Hematopoietic multipotent progenitor cell (in vitro differentiated cells): ENCODE results near the gene SAMD4A. TPM values are rescaled to one million over a fixed set of nuclear protein-coding genes. Genes with fewer than 3 reads are reported as not detected.
"Not testable (repeated sequence)": the region's sequence is repeated elsewhere in the genome, so short reads cannot be mapped to it uniquely, and the experiment has no call there.

Experiments used
- DNase-seq, 3 donors: peaks; one replicate each; pipeline ENCODE4 v3.0.0-alpha.2; 2011 to 2015; ENCODE audit warnings: low read depth in 2 of 3, low spot score in 2 of 3
- total RNA-seq: library from RNA; depleted of rRNA; stranded (reverse); fragments of >200 nt; gene quantifications from one replicate; pipeline ENCODE4 v1.2.3, GENCODE V29; 2012

Gene SAMD4A
- total RNA-seq, 1 donor = 2.7 TPM

DNA sequence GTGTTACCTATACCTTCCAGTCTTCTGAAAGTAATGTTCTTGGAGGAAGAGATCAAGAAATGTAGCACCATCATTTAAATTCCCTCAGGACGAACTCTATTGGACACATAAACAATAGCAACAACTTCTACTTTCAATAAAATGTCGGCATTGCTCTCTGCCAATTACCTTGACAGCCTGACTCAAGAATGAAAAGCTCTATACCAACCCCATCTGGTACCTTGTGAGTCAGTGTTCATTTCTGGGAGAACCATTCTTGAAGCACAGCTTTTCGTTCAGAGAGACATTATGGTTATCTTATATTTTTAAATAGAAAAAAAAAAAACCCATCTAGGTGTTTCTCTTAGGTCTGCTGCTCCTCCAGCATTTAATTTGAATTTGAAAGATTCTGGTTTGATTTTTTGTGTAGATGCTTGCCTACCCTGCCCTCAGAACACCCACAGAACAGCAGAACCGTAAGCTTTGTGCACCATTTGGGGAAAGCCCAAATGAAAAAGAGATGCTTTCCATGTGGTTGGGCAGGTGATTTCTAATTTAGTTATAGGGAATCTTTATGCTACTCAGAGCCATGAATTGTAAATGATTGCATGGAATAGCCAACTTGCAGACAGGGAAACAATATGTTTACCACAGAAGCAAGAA is 156.0 kb downstream of the SAMD4A start:
- peak in 2 of 3 donors; percentile 55 to 83 for DNase-seq

DNA sequence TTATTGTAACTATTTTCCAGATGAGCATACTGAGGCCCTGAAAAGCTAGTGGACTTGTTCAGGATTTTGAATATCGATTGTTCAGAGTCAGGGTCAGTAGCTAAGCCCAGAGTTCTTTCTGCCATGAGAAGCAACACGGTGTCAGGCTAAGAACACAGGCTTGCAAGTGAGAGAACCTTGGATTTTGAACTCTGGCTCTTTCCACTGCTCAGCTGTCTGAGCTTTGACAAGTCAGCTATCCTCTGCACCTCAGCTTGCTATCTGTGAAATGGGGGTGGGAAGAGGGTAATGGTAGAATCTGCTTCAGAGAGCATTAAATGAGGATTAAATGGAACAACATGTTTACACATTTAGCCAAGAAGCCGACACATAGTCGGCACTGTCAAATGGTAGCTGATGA is 157.2 kb downstream of the SAMD4A start:
- no peak for DNase-seq

DNA sequence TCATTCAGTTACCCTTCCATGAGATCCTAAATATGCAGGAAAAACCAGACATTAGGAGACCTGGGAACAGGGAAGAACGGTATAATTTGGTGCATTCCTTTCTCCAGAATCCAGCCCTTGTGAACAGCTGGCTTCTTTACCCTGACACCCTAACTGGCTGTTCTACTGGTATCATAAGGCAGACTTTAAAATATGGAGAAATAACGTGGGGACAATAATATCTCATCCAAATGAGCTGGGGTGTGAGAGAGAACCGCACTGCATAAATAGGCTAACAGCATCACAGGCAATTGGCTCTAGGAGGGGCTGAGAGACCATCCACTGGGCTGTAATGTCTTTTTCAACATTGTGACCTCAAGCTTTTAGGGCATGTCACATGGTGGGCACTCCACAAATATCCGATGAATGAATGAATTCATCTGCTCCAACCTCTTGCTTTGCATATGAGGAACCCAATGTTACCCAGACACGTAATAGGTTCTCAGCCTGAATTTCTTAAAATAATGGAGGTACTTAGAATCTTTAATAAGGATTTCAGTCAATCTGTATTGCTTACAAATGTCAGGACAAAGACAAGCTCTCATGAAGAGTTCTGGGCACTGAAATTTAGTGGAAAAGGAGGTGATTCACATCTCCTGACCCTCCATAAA is 157.9 kb downstream of the SAMD4A start:
- DNase-seq = no peak

DNA sequence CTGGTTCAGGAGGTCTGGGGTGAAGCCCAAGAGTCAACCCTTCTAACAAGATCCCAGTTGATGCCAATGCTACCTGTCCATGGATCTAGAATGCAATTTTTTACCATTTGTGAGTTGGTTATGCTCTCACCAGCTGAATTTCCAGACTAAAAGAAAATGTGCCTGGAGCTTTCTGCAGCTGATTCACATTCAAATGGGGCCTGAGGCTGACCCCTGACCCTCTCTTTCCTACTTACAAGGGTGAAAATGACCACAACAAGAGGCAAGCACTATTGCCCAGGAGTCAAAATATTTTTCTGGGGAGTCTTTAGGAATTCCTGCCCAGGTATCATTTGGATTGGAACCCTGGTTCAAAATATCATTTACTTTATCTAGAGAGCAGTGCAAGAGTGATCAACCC is 159.1 kb downstream of the SAMD4A start:
- no peak for DNase-seq

DNA sequence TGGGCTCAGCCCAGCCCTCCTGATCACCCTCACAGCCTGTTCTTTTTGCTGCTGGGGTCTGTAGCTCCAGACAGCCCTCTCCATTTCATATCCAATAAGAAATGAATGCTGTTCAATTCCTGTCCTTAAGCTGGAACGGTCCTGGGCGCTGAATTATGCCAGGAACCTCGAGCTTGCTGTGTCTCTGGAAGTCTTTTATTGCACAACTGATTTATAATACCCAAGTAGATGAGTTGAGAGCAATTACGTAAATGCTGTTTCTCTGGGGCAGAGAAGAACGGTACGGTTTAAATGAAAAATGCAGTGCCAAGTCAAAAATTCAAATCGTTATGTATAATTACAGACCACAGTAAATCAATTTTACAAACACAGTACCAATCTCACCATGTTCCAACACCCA is 161.0 kb downstream of the SAMD4A start:
- no peak for DNase-seq

DNA sequence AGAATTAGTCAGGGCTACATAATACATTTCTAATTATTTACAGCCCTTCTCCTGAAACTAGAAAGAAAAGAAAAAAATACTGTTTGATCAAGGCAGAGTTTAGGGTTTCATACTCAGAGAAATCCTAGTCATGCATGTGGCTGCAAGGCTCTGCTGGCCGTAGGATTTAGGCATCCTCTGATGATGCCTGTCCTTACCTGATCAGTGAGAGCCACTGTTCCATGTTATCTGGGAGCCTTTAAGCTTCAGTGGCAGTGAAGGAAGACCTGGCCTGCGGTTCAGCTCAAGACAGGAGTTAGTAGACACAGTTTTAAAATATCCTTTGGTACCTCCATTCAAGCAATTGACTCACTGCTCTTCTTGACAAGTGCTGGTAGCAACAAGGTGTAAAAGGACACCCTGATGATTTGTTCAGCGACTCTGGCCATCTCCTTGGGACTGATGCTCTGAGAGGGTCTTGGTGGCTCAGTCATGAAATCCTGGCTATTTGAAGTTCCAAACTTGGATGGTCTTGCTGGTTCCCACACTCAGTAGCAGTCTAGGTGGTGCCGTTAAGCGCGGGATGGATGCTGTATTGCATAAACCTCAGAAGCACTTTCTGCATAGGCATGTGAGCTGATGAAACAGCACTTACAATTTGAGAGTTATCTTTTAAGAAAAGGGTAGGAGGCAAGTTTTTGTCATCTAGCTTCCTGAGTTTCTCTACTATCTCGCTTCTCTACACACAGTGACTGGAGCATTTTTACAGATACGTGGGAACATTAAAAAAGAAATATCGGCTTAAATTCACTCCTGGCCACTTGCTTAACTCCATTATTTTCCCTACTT is 162.0 kb downstream of the SAMD4A start:
- no peak for DNase-seq

DNA sequence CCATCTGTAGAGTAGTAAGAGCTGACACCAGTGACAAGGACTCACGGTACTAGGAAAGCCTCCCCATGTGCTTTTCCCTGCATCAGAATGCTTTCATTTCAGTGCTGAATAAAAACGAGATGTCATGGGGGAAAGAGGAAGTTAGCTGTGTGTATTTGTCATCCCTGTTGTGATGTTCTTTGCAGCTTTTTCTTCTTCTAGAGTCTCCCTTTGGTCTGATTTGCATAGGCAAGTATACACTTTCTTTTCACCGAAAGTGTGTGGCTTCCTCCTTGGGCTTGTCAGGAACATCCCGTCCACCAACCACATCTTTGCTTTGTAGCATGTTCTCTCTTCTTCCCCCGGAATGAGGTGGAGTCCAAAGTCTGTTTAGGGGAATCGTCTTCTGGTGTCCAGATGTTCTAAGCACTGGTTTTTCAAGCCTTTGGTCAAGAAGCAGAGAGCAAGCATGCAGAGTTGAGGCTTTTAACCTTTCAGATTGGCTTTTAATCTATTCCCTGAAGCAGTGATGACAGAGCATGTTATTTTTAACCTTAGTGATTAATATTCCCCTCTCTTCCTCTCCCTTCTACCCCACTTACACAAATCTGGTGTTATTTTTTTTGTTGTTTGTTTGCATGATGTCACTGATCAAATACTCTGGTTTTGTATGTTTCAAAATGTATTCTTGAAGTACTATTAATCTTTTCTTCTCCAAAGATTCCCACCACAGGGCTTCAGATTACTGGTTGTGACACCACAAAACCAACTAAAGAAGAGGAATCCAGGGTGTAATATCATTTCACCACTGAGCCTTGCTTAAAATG is 163.4 kb downstream of the SAMD4A start:
- DNase-seq = peak in 2 of 3 donors; percentile 65 to 90

DNA sequence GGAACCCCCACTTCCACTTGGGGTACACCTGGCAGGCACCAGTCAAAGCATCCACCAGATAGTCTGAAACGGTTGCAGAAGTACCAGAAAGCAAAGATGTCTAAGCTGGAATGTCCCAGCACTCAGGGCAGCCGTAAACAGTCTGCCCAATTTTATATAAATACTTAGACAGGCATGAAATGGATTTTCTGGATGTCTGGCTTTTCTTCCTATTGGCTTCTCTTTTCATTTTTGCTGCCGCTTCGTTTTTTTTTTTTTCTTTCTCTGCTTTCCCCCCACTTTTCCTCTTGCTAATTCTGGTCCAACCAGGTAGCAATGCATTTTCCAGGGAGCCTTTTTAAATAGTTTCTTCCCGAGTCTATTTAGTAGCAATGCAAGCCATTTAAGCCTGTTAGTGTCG is 168.0 kb downstream of the SAMD4A start:
- DNase-seq = no peak

DNA sequence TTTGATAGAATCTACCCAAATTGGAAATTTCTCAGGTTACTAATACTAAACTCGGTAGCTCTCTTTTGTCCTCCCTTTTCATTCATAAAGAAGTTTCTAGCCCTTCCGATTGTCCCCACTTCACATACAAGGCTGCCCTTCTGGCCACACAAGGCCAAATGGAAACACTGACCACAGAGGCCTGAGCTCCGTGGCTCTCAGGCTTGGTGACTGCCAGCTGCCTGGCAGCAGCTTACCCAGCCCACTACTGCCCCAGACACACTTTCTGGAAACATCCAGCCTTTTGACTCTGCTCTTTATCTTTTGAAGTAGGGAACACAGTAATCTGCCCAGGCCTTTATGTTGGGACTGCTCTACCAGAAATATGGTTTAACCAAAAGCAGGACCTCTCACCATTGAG is 168.5 kb downstream of the SAMD4A start:
- no peak for DNase-seq

DNA sequence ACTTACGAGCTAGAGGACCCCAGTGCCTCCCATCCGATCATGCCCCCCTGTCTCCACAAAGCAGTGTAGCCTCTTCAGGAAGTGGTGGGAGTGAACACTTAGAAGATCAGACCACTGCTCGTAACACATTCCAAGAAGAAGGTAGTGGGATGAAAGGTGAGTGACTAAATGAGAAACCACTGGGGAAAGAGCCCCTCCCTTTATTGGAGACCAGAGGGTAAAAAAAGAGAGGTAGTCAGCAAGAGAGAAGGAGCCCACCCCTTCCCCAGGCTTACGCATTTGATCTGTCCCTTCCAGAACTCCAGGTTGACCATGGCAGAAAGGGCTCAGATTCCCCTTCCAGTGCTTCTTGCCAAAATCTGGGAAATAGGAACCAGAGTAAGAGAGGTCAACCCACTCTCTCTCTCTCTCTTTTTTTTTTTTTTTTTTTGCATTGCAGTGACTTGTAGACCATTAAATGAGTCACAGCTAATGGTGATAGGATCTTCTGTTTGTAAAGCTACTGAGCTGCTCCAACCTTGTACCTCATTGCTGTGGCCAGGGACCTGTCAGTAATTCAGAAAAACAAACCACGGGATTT is 170.3 kb downstream of the SAMD4A start:
- DNase-seq = peak in 1 of 3 donors; percentile 46

DNA sequence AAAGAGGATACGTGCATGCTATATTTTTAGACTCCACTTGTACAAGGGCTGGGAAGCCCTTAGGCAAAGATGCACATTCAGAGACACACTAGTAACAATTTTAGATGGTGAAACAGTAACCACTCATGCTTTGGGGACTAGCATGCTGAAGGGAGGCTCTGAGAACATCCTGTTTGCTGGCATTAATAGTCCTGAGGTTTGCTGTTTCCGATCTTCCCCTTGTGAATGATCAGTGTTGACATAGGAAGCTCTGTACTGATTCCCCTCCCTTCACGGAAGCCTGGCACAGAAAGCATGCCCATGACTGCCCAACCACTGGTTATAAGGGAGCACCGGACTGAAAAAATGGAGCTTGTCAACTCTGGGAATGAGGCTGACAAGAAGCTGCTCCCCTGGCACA is 171.1 kb downstream of the SAMD4A start:
- DNase-seq = no peak

DNA sequence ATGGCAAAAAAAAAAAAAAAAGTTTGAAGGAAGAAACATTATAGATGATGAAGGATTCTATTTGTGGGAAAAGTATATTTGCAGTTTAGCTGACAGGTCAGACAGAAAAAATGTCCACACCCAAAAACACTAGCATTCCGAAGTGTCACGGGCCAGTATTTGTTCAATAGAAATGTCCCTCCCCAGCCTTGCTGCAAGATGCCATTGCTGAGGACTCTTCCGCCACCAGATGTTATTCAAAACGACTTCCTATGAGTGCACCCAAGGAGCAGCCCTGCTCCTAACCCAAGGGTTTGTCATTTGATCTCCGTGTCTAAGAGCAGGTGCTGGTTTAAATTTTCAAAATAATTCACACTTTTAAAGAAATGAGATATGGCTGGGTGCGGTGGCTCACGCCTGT is 172.6 kb downstream of the SAMD4A start:
- no peak for DNase-seq

DNA sequence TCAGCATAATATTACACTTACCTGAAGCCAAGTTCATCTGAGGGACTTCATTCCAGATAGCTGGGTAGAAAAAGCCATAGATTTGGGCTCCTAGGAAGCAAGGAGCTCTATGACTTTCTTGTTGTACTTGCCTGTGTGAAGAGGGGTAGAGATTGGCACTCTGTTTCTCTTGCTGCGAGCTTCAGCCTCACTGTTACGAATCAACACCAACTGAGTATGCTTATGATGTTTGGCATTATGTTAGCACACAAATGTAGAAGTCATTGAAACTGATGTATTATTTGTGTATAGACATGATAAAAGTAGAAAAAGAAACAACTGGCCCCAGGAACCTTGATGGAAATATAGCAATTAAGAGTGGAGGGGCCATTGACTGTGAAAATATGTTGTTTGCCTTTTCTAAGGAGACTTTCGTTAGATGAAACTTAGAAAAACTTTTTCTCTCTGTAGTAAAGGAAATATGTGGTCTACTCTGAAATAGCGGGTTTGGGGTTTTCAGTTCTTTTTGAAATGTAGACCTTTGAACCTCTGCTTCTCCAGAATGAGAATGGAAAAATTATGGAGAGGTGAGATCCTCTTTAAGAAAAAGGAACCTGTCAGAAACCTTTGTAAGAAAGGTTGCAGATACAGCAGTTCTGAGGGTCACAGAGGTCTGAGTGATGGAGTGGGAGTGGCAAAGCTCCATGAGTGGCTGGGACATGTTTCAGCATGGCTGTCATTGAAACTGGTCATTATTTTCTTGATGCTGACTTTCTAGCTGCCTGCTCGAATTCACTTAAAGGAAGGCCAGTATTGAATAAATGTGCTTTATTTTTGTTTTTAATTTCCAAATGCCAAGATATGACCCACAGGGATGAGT is 175.8 kb downstream of the SAMD4A start:
- DNase-seq = no peak

DNA sequence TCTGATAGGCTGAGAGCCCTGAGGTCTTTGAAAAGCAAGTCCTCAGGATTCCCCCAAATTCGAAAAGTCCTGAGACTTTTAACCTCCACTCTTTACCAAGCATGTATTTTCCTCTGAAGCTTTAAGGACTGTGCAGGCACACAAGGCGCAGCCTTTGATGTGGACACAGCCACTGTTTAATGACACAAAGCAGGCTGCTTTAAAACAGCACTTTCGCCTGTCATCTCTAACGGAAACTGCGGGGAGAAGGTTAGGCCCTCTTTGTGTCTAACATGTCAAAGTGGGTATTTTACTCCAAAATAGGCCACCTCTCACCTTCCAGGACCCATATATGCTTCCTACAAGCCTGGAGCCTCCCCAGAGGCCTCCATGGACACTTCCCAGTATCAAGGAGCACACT is 176.5 kb downstream of the SAMD4A start:
- no peak for DNase-seq

DNA sequence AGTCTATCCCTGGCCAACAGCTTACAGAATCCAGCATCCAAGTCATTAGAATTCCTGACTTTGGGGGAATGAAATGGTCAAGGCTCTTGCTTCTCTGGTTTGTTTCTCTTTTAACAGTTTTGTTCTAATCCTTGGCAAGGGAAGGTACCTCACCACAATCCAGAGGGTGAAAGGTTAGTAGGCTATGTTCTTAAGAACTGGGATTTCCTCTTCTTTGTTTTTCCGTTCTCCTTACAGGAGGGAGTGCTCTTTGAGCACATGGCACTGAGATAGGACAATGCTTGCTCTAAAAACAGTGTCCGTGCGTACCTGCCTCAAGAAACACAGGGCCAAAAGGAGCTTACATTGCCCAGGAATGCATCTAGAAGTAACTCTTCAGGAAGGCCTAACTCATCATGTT is 179.1 kb downstream of the SAMD4A start:
- no peak for DNase-seq

DNA sequence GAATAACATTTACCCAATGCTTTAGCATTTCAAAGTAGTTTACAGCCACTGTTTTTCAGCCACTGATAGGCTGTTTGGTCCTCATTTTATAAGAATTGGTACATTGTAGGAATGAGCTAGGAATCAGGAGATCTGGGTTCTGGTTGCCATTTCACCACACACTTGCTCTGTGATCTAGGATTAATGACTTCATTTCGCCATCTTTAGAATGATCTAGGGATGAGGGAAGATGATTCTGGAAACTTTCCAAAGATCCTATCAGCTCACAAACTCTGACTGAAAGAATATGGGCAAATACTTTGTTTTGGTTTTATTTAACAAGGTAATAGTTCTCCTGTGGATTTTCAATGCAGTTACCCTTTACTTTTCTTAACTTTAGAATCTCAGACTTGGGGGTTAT is 180.7 kb downstream of the SAMD4A start:
- no peak for DNase-seq

DNA sequence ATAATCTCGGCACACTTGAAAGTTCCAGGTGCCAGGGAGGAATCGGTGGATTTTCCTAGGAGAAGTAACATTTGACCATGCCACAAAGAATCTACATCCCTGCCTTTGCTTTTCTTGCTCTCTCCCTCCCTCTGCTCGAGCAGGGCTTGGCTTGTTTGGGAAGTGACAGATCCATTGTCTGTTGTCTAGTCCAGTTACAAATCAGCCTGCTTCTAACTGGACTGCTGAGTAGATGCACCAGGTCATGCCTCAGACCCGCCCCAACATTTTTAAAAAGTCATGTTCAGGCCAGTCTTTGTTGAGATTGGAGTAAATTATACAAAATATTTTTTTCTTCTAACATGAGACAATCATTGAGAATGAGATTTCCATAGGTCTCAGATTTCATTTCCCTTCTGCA is 182.3 kb downstream of the SAMD4A start:
- DNase-seq = no peak

DNA sequence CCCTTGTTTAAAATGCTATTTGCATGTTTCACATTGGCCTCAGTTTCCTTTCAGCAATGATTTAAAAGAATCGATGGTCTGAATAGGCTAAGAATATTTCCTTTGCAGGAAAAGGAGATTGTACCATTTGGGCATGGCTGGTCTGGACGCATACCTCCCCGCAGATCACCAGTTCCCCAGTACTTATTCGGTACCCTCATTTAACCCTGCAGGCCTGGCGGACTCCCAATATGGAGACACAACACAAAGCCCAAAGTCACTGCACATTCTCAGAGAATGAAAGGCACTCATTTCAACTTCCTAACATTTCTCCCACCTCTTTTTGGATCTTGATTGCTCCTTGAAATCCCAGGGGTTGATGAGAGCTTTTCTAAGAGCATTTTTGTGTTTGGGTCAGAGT is 182.8 kb downstream of the SAMD4A start:
- no peak for DNase-seq

DNA sequence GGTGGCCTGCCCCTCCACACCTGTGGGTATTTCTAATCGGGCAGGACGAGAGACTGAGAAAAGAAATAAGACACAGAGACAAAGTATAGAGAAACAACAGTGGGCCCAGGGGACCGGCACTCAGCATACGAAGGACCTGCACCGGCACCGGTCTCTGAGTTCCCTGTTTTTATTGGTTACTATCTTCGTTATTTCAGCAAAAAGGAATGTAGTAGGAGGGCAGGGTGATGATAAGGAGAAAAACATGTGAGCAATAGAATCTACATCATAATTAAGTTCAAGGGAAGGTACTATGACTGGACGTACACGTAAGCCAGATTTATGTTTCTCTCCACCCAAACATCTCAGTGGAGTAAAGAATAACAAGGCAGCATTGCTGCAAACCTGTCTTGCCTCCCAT is 185.7 kb downstream of the SAMD4A start:
- not testable (repeated sequence) for DNase-seq

DNA sequence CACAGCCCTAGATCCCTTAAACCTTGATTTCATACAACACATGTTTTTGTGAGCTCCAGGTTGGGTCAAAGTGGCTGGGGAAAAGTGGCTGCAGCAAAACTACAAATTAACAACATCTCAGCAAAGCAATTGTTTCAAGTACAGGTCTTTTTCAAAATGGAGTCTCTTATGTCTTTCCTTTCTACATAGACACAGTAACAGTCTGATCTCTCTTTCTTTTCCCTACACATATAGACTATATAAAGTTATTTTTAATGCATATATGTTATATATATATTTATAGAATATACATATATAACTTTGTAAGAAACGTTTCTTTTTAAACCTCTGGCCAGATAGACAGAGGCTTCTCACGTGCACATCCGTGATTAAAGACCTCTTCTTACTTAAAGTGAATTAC is 186.5 kb downstream of the SAMD4A start:
- not testable (repeated sequence) for DNase-seq
